Ectodermal cell (in vitro differentiated cells): ENCODE data around the gene NLRP1. TPM values are rescaled to one million over a fixed set of nuclear protein-coding genes. Genes with fewer than 3 reads are reported as not detected.

ENCODE experiments used
- H3K27ac ChIP-seq: 2 replicates; pipeline ENCODE4 v1.7.0; 2013; ENCODE audit warnings: mild to moderate bottlenecking, low read depth, low read length; ENCODE audit not compliant: insufficient read depth, poor library complexity, severe bottlenecking
- H3K27me3 ChIP-seq: 2 replicates; pipeline ENCODE4 v1.7.0; 2013; ENCODE audit warnings: mild to moderate bottlenecking, low read length; ENCODE audit not compliant: insufficient read depth, control insufficient read depth, poor library complexity, severe bottlenecking
- H3K36me3 ChIP-seq: one replicate; pipeline ENCODE4 v1.7.0; 2013; ENCODE audit warnings: low read length; ENCODE audit not compliant: control insufficient read depth, insufficient read depth
- H3K4me1 ChIP-seq: one replicate; pipeline ENCODE4 v1.7.0; 2013; ENCODE audit warnings: low read length; ENCODE audit not compliant: control insufficient read depth, insufficient read depth
- H3K4me3 ChIP-seq: 2 replicates; pipeline ENCODE4 v1.7.0; 2013; ENCODE audit warnings: low read depth, low read length, control low read depth; ENCODE audit not compliant: insufficient read depth
- H3K9me3 ChIP-seq: 2 replicates; pipeline ENCODE4 v1.7.0; 2013; ENCODE audit warnings: mild to moderate bottlenecking, low read length, moderate library complexity; ENCODE audit not compliant: control insufficient read depth
- WGBS, 2 experiments: methylation state at CpG; one replicate each; pipeline ENCODE4 v1.1.7; 2013; ENCODE audit warnings: missing lambda C conversion rate in 2 of 2; 5-methylcytosine and 5-hydroxymethylcytosine counted together
- polyA plus RNA-seq, 4 experiments: library from polyadenylated mRNA; stranded (reverse); fragments of 50-300 nt; gene quantifications; one replicate each; pipeline ENCODE4 v1.2.3, GENCODE V29; 2013

The NLRP1 gene
- polyA plus RNA-seq (2013, experiment 1 of 4) = 68.8 TPM
- polyA plus RNA-seq (2013, experiment 2 of 4) = 73.9 TPM
- 70.9 TPM for polyA plus RNA-seq (2013, experiment 3 of 4)
- 86.0 TPM for polyA plus RNA-seq (2013, experiment 4 of 4)

GRCh38 chr17:5584383-5585286, at the start of gene NLRP1:
Gene NLRP1, minus strand, starts transcription at chr17:5584509. Its CDS starts 552 bp downstream, at chr17:5583957.
- Histone ChIP-seq H3K4me1 (no peaks in the 10 kb centered on the region), H3K27me3 (no peaks in the 10 kb centered on the region), H3K9me3 (no peaks in the 10 kb centered on the region), H3K27ac (no peak within 1 kb of the TSS), H3K36me3 (no peaks in the 10 kb centered on the region), H3K4me3 (no peak within 1 kb of the TSS)
- 81 to 83% methylated on average over 14 of the region's 14 CpGs for WGBS, 2 experiments

GRCh38 chr17:5631958-5632590, 47.8 kb upstream of the NLRP1 start:
- Histone ChIP-seq H3K27me3 (no peaks in the 10 kb centered on the region), H3K4me1 (no peaks in the 10 kb centered on the region), H3K27ac (no peak overlapping the region), H3K4me3 (no peak overlapping the region), H3K36me3 (no peaks in the 10 kb centered on the region), H3K9me3 (no peaks in the 10 kb centered on the region)
- 57 to 59% methylated on average over 3 of the region's 3 CpGs for WGBS, 2 experiments

- WGBS, 2 experiments = 91 to 92% methylated on average over 2 of the region's 2 CpGs
- Histone ChIP-seq H3K36me3 (no peaks in the 10 kb centered on the region), H3K27me3 (no peaks in the 10 kb centered on the region), H3K4me1 (no peaks in the 10 kb centered on the region), H3K27ac (no peak overlapping the region), H3K9me3 (no peaks in the 10 kb centered on the region), H3K4me3 (no peak overlapping the region)
Observed at GRCh38 chr17:5630434-5630833, 46.1 kb upstream of the NLRP1 start.

GRCh38 chr17:5629128-5629527, 44.8 kb upstream of the NLRP1 start:
- no peaks in the 10 kb centered on the region for H3K9me3 ChIP-seq
- no peak overlapping the region for H3K4me3 ChIP-seq
- no peaks in the 10 kb centered on the region for H3K27me3 ChIP-seq
- no peak overlapping the region for H3K27ac ChIP-seq
- WGBS, 2 experiments = 88 to 89% methylated on average over 7 of the region's 7 CpGs
- no peaks in the 10 kb centered on the region for H3K36me3 ChIP-seq
- peaks cover 7% of the 10 kb centered on the region for H3K4me1 ChIP-seq

GRCh38 chr17:5628262-5628661, 44.0 kb upstream of the NLRP1 start:
- Histone ChIP-seq H3K27me3 (no peaks in the 10 kb centered on the region), H3K4me3 (no peak overlapping the region), H3K36me3 (no peaks in the 10 kb centered on the region), H3K4me1 (peaks cover 7% of the 10 kb centered on the region), H3K27ac (no peak overlapping the region), H3K9me3 (no peaks in the 10 kb centered on the region)
- WGBS, 2 experiments = 73 to 83% methylated on average over 3 of the region's 3 CpGs

- H3K4me3 ChIP-seq = no peak overlapping the region
- H3K4me1 ChIP-seq = peaks cover 7% of the 10 kb centered on the region
- no peaks in the 10 kb centered on the region for H3K27me3 ChIP-seq
- no peaks in the 10 kb centered on the region for H3K9me3 ChIP-seq
- no peaks in the 10 kb centered on the region for H3K36me3 ChIP-seq
- WGBS, 2 experiments = 79% methylated on average over 3 of the region's 4 CpGs; no CpG with 5 or more reads in 1 of the 2 experiments
- no peak overlapping the region for H3K27ac ChIP-seq
Observed at GRCh38 chr17:5624211-5624610, 39.9 kb upstream of the NLRP1 start.

- Histone ChIP-seq H3K27me3 (no peaks in the 10 kb centered on the region), H3K27ac (no peak overlapping the region), H3K36me3 (no peaks in the 10 kb centered on the region), H3K4me3 (no peak overlapping the region), H3K9me3 (no peaks in the 10 kb centered on the region), H3K4me1 (peaks cover 7% of the 10 kb centered on the region)
- WGBS, 2 experiments = 92 to 100% methylated on average over 1 to 2 of the region's 2 CpGs
Observed at GRCh38 chr17:5621729-5622128, 37.4 kb upstream of the NLRP1 start.

- Histone ChIP-seq H3K27me3 (no peaks in the 10 kb centered on the region), H3K4me1 (peaks cover 7% of the 10 kb centered on the region), H3K27ac (no peak overlapping the region), H3K36me3 (no peaks in the 10 kb centered on the region), H3K4me3 (no peak overlapping the region), H3K9me3 (no peaks in the 10 kb centered on the region)
- 89% methylated on average over 4 of the region's 4 CpGs for WGBS, 2 experiments
Observed at GRCh38 chr17:5621026-5621425, 36.7 kb upstream of the NLRP1 start.

- WGBS, 2 experiments = 92 to 93% methylated on average over 20 of the region's 20 CpGs
- H3K9me3 ChIP-seq = no peaks in the 10 kb centered on the region
- no peaks in the 10 kb centered on the region for H3K36me3 ChIP-seq
- no peak overlapping the region for H3K4me3 ChIP-seq
- H3K27me3 ChIP-seq = no peaks in the 10 kb centered on the region
- peaks cover under 1% of the 10 kb centered on the region for H3K4me1 ChIP-seq
- H3K27ac ChIP-seq = no peak overlapping the region
Observed at GRCh38 chr17:5619088-5619740, 34.9 kb upstream of the NLRP1 start.

GRCh38 chr17:5618476-5618875, 34.2 kb upstream of the NLRP1 start:
- no peak overlapping the region for H3K4me3 ChIP-seq
- H3K36me3 ChIP-seq = no peaks in the 10 kb centered on the region
- H3K27ac ChIP-seq = no peak overlapping the region
- WGBS, 2 experiments = 95 to 96% methylated on average over 2 of the region's 2 CpGs
- H3K4me1 ChIP-seq = no peaks in the 10 kb centered on the region
- H3K9me3 ChIP-seq = no peaks in the 10 kb centered on the region
- no peaks in the 10 kb centered on the region for H3K27me3 ChIP-seq
